ENCODE measurements around the gene AZU1. TPM values are rescaled to one million over a fixed set of nuclear protein-coding genes. Genes with fewer than 3 reads are reported as not detected.

Gene AZU1
- total RNA-seq, 1 donor = not detected

- DNase-seq (ENCODE audit: low read depth) = peak; percentile 83
- TF ChIP-seq, protein P1, sequence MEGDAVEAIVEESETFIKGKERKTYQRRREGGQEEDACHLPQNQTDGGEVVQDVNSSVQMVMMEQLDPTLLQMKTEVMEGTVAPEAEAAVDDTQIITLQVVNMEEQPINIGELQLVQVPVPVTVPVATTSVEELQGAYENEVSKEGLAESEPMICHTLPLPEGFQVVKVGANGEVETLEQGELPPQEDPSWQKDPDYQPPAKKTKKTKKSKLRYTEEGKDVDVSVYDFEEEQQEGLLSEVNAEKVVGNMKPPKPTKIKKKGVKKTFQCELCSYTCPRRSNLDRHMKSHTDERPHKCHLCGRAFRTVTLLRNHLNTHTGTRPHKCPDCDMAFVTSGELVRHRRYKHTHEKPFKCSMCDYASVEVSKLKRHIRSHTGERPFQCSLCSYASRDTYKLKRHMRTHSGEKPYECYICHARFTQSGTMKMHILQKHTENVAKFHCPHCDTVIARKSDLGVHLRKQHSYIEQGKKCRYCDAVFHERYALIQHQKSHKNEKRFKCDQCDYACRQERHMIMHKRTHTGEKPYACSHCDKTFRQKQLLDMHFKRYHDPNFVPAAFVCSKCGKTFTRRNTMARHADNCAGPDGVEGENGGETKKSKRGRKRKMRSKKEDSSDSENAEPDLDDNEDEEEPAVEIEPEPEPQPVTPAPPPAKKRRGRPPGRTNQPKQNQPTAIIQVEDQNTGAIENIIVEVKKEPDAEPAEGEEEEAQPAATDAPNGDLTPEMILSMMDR (IDR thresholded peaks at IDR 0.05; ENCODE audit: insufficient read depth, low read length) = no peak
Observed at GRCh38 chr19:797528-798414, 29.9 kb upstream of the AZU1 start.

GRCh38 chr19:798415-799075 lies 29.1 kb upstream of the AZU1 start:
- DNase-seq (ENCODE audit: low read depth) = peak; percentile 41
- TF ChIP-seq, protein P1 (IDR thresholded peaks at IDR 0.05; ENCODE audit: insufficient read depth, low read length) = no peak
- peak overlapping the region; percentile 83 for H3K4me3 ChIP-seq (ENCODE audit: low read depth, low read length)

More at GRCh38 chr19:797528-798414, 29.9 kb upstream of the AZU1 start:
- peak overlapping the region; percentile 83 for H3K4me3 ChIP-seq (ENCODE audit: low read depth, low read length)

DNA sequence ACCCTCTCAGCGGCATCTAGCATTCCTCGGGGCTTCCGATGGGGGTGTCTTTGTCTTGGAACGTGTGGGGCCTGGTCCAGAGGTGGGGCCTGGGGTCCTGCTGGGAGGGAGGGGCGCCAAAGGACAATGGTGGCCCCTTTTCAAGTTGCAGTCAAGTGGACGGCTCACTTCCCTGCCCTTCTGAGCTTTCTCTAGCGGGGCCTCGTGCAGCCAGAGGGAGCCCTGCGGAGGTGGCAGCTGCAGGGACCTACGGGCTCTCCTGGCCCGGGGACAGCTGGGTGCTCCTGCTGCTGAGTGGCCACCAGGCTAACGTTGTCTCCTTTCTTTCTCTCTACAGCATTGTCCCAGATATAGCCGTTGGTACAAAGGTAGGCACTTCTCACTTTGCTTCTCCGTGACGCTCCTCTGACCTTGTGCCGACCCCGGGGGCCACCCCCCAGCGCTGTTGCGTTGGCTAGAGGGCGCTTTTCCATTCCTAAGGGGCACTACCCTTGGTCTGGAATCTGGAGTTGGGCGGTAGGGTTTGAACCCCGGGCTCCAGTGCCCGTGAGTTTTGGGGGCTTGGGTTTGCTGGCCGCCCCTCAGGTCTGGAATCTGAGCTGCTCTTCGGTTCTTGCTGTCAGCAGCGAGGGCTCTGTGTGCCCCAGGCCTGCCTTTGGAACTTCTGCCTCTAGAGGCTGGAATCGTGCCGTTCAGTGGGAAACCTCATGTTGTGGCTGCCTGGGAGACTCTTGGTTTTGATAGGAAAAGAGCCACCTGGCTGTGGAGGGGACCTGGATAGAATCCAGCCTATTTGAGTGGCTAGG lies 28.4 kb upstream of the AZU1 start:
- TF ChIP-seq, protein P1 (IDR thresholded peaks at IDR 0.05; ENCODE audit: insufficient read depth, low read length) = peak; percentile 43
- peak; percentile 65 for DNase-seq (ENCODE audit: low read depth)

DNA sequence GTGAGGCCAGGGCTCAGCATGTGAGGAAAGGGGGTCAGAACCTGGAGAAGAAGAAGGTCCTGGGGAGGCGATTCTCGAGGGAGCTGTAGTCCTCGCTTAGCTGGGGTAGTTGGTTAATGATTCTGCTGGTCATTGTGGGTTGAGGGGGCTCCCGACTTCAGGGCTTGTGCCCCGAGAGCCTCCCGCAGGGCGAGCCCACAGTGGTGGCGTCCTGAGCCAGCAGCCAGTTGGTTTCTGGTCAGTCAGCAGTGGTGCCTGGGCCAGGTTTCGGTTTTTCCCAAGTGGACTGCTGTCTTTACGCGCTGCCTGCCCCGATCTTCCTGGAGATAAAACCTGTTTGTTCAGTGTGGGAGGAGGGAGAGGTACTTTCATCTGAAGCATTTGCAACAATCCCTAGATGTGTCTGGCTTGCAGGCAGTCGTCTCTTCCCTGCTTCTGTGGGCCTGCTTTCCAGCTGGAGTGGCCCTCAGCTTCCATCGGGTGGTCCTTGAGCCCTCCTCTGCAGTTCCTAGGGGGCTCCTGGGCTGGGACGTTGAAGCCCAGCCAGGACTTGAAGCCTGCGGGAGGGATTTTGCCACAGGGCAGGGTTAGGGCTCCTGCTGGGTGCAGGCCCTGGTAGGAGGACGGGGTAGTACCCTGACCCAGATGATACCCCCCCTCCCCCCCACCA lies 27.1 kb upstream of the AZU1 start:
- peak; percentile 61 for DNase-seq (ENCODE audit: low read depth)
- H3K4me3 ChIP-seq (ENCODE audit: low read depth, low read length) = peak overlapping the region; percentile 55
- TF ChIP-seq, protein P1 (IDR thresholded peaks at IDR 0.05; ENCODE audit: insufficient read depth, low read length) = no peak

More for the DNA sequence above, 28.4 kb upstream of the AZU1 start:
- H3K4me3 ChIP-seq (ENCODE audit: low read depth, low read length) = peak overlapping the region; percentile 83

DNA sequence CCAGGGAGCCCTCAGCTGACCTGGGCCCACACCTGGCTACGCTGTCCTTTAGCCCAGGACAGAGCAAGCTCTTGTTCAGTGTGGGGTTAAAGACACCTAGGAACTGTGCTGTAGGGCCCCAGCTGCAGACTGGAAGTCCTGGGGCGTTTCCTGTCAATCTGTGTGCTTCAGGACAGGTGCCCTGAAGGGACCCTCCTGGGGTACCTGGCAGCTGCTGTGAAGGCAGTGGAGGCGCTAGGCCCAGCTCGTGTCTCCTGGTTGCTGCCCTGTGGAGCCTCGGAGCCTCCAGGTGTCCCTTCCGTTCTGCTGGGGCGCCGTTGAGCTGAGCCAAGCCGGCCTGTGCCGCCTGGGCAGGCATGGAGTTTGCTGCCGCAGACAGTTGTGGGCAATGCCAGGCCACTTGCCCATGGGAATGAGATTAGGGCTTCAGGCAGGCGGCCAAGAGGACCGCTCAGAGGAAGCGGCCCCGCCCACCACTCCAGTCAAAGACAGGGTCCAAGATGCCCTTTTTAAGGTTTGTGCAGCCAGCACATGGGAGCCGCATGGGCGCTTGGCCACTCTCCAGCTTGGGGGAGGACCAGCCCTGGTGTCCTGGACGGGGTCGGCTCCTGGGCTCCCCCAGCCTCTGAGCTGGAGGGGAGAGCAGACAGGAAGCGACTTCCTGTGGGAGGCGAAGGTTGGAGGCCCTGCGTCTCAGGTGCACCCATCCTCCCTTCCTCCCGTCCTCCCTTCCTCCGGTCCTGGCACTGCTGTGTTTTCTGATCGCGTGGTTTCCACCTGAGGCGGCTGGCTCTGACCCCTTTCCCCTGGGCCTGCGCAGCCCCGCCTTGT lies 26.4 kb upstream of the AZU1 start:
- H3K4me3 ChIP-seq (ENCODE audit: low read depth, low read length) = peak overlapping the region; percentile 55
- TF ChIP-seq, protein P1 (IDR thresholded peaks at IDR 0.05; ENCODE audit: insufficient read depth, low read length) = no peak
- peak; percentile 55 for DNase-seq (ENCODE audit: low read depth)

All from fibroblast of the aortic adventitia (primary cell).